H1 (cell line): Measurements from ENCODE around the gene KLHL41. TPM values are rescaled to one million over a fixed set of nuclear protein-coding genes. Genes with fewer than 3 reads are reported as not detected.

Experiments
- CTCF ChIA-PET: fragments of 300-600 bp; sonication (Branson Sonifier 250); formaldehyde crosslinking; loops from one replicate; lab custom pipeline; 2021; ENCODE audit not compliant: partially characterized antibody; lab: Charles Lee
- POLR2A ChIA-PET: fragments of 300-600 bp; sonication (Branson Sonifier 250); formaldehyde crosslinking; loops from one replicate; lab custom pipeline; 2021; ENCODE audit warnings: inconsistent platforms; ENCODE audit not compliant: partially characterized antibody; lab: Charles Lee
- DNase-seq, 2 experiments: peaks; one replicate each; pipeline versions ENCODE4 v3.0.0 to v3.0.0-alpha.2; 2010 to 2022; ENCODE audit warnings: low spot score in 2 of 2, low read depth in 1 of 2, mixed read lengths in 1 of 2
- FAIRE-seq: peaks from 2 replicates; lab custom pipeline; 2011; peaks lifted over from hg19 to GRCh38; lab: Jason Lieb, UNC
- H2AFZ ChIP-seq: 2 replicates; pipeline ENCODE4 v1.8.1; 2012; ENCODE audit warnings: low read length, inconsistent platforms
- H2AK5ac ChIP-seq: 2 replicates; pipeline ENCODE4 v1.6.1; 2013; ENCODE audit warnings: low read depth, low read length
- H2BK120ac ChIP-seq: replicated peaks from 2 replicates; pipeline ENCODE3; 2013; ENCODE audit warnings: low read depth, low read length, inconsistent platforms
- H2BK12ac ChIP-seq: 2 replicates; pipeline ENCODE4 v1.6.1; 2013; ENCODE audit warnings: low read depth, low read length
- H2BK15ac ChIP-seq: 2 replicates; pipeline ENCODE4 v1.6.1; 2013; ENCODE audit warnings: low read length
- H2BK20ac ChIP-seq: 2 replicates; pipeline ENCODE4 v1.6.1; 2013; ENCODE audit warnings: low read length
- H2BK5ac ChIP-seq: 2 replicates; pipeline ENCODE4 v1.6.1; 2013; ENCODE audit warnings: low read depth, low read length
- H3K14ac ChIP-seq: 2 replicates; pipeline ENCODE4 v1.6.1; 2013; ENCODE audit warnings: inconsistent platforms; ENCODE audit not compliant: insufficient read length
- H3K18ac ChIP-seq: 2 replicates; pipeline ENCODE4 v1.6.1; 2013; ENCODE audit warnings: low read length; ENCODE audit errors: extremely low read depth
- H3K23ac ChIP-seq: 2 replicates; pipeline ENCODE4 v1.6.1; 2013; ENCODE audit warnings: inconsistent platforms; ENCODE audit not compliant: insufficient read length
- H3K23me2 ChIP-seq: 2 replicates; pipeline ENCODE4 v1.6.1; 2013; ENCODE audit warnings: low read depth, low read length
- H3K27ac ChIP-seq: 2 replicates; pipeline ENCODE4 v1.6.1; 2011; ENCODE audit warnings: low read depth, low read length, inconsistent platforms
- H3K27me3 ChIP-seq, 4 experiments: replicated peaks in 1 of 4; 1 replicate in 1 of 4; 2 replicates in 3 of 4; pipeline versions ENCODE4 v1.6.1 to v1.8.1; 2011 to 2013; ENCODE audit warnings: low read length in 3 of 4, mild to moderate bottlenecking in 3 of 4, inconsistent platforms in 2 of 4, mixed read lengths in 2 of 4, moderate library complexity in 1 of 4; ENCODE audit not compliant: control insufficient read depth in 3 of 4, insufficient read depth in 3 of 4; ENCODE audit errors: extremely low read depth in 1 of 4
- H3K36me3 ChIP-seq, 4 experiments: 2 replicates each; pipeline versions ENCODE4 v1.6.1 to v1.8.1; 2011 to 2013; ENCODE audit warnings: mild to moderate bottlenecking in 4 of 4, low read length in 3 of 4, moderate library complexity in 2 of 4, control low read depth in 1 of 4, inconsistent platforms in 1 of 4; ENCODE audit not compliant: insufficient read depth in 4 of 4, control insufficient read depth in 2 of 4
- H3K4ac ChIP-seq: replicated peaks from 2 replicates; pipeline ENCODE3; 2013; ENCODE audit warnings: low read length, low read depth, mixed read lengths, inconsistent platforms; ENCODE audit not compliant: insufficient read length
- H3K4me1 ChIP-seq, 4 experiments: replicated peaks in 1 of 4; 1 replicate in 1 of 4; 2 replicates in 3 of 4; pipeline versions ENCODE4 v1.6.1 to v1.8.1; 2011 to 2013; ENCODE audit warnings: low read length in 3 of 4, inconsistent platforms in 2 of 4, mixed read lengths in 1 of 4; ENCODE audit not compliant: insufficient read depth in 4 of 4, control insufficient read depth in 3 of 4
- H3K4me2 ChIP-seq, 2 experiments: 2 replicates each; pipeline versions ENCODE4 v1.6.1 to v1.8.1; 2011 to 2013; ENCODE audit warnings: low read depth in 2 of 2, low read length in 2 of 2, control low read depth in 1 of 2, inconsistent platforms in 1 of 2, mild to moderate bottlenecking in 1 of 2; ENCODE audit not compliant: insufficient read depth in 1 of 2
- H3K4me3 ChIP-seq, 4 experiments: fragments of 200-600, 300-600 bp in 1 of 4; sonication (generic), shearing (Covaris generic), sonication (Bioruptor Twin) in 1 of 4; 2 replicates each; pipeline versions ENCODE4 v1.5.1 to v1.8.1; 2011 to 2016; ENCODE audit warnings: low read length in 4 of 4, low read depth in 3 of 4, control low read depth in 2 of 4, inconsistent platforms in 2 of 4, mild to moderate bottlenecking in 2 of 4, mixed read lengths in 1 of 4, moderate library complexity in 1 of 4; ENCODE audit not compliant: insufficient read depth in 2 of 4; ENCODE audit errors: extremely low read depth in 1 of 4
- H3K56ac ChIP-seq: replicated peaks from 2 replicates; pipeline ENCODE3; 2013; ENCODE audit warnings: low read depth, mild to moderate bottlenecking, mixed read lengths, low read length, inconsistent platforms; ENCODE audit not compliant: insufficient read length
- H3K79me1 ChIP-seq: 2 replicates; pipeline ENCODE4 v1.6.1; 2013; ENCODE audit warnings: low read depth, low read length, control low read depth
- H3K79me2 ChIP-seq, 2 experiments: 2 replicates each; pipeline versions ENCODE4 v1.6.1 to v1.8.1; 2012 to 2013; ENCODE audit warnings: low read length in 2 of 2, mild to moderate bottlenecking in 2 of 2, inconsistent platforms in 1 of 2; ENCODE audit not compliant: insufficient read depth in 2 of 2, control insufficient read depth in 1 of 2
- H3K9ac ChIP-seq, 4 experiments: replicated peaks in 1 of 4; 1 replicate in 1 of 4; 2 replicates in 3 of 4; pipeline versions ENCODE4 v1.6.1 to v1.8.1; 2011 to 2013; ENCODE audit warnings: low read depth in 3 of 4, low read length in 3 of 4, control low read depth in 2 of 4, mild to moderate bottlenecking in 2 of 4, moderate library complexity in 2 of 4, inconsistent platforms in 1 of 4; ENCODE audit errors: extremely low read depth in 1 of 4
- H3K9me3 ChIP-seq, 2 experiments: 2 replicates each; pipeline versions ENCODE4 v1.6.1 to v1.8.1; 2012 to 2013; ENCODE audit warnings: mild to moderate bottlenecking in 2 of 2, moderate library complexity in 2 of 2, control low read depth in 1 of 2, inconsistent platforms in 1 of 2, low read depth in 1 of 2, low read length in 1 of 2, mixed read lengths in 1 of 2; ENCODE audit not compliant: insufficient read depth in 2 of 2
- H4K20me1 ChIP-seq, 2 experiments: replicated peaks in 1 of 2; 2 replicates each; pipeline versions ENCODE3 to v1.8.1; 2011 to 2013; ENCODE audit warnings: inconsistent platforms in 2 of 2, low read length in 2 of 2, mild to moderate bottlenecking in 1 of 2; ENCODE audit not compliant: insufficient read depth in 2 of 2, control insufficient read depth in 1 of 2
- H4K5ac ChIP-seq: 2 replicates; pipeline ENCODE4 v1.6.1; 2013; ENCODE audit warnings: low read length, low read depth, mixed read lengths, inconsistent platforms; ENCODE audit not compliant: insufficient read length
- H4K8ac ChIP-seq: 2 replicates; pipeline ENCODE4 v1.8.0; 2013; ENCODE audit warnings: mild to moderate bottlenecking, moderate library complexity, low read length, inconsistent platforms; ENCODE audit not compliant: insufficient read depth; ENCODE audit errors: extremely low read depth
- H4K91ac ChIP-seq: replicated peaks from 2 replicates; pipeline ENCODE3; 2013; ENCODE audit warnings: low read length, mixed read lengths, inconsistent platforms; ENCODE audit not compliant: insufficient read length
- CHD1 ChIP-seq: IDR thresholded peaks from 2 replicates; pipeline ENCODE4 v1.6.1; 2012; ENCODE audit warnings: low read depth, low read length, improper control_type of control experiment
- CREB1 ChIP-seq: IDR thresholded peaks from 2 replicates; pipeline ENCODE4 v1.6.1; 2012; ENCODE audit warnings: inconsistent platforms
- JUND ChIP-seq: IDR thresholded peaks from 2 replicates; pipeline ENCODE4 v1.6.1; 2011; ENCODE audit warnings: mild to moderate bottlenecking, improper control_type of control experiment, low read length
- MAFK ChIP-seq: IDR thresholded peaks from 2 replicates; pipeline ENCODE4 v1.6.1; 2012; ENCODE audit warnings: low read depth, mild to moderate bottlenecking, improper control_type of control experiment, low read length
- POLR2AphosphoS5 ChIP-seq: IDR thresholded peaks from 2 replicates; pipeline ENCODE4 v1.6.1; 2011; ENCODE audit warnings: low read depth, low read length
- RNF2 ChIP-seq: fragments of 200-900, 300-1000 bp; sonication (generic); IDR thresholded peaks from 2 replicates; pipeline ENCODE4 v1.7.1; 2016; ENCODE audit warnings: borderline replicate concordance, low read depth, mild to moderate bottlenecking, antibody characterized with exemption, low read length; ENCODE audit not compliant: poor library complexity, severe bottlenecking; ENCODE audit errors: missing control alignments
- SIN3A ChIP-seq, 2 experiments: IDR thresholded peaks in 1 of 2; conservative IDR thresholded peaks in 1 of 2; 2 replicates each; pipeline ENCODE4 v1.6.1; 2011 to 2012; ENCODE audit warnings: low read length in 2 of 2, improper control_type of control experiment in 1 of 2, low read depth in 1 of 2, mild to moderate bottlenecking in 1 of 2
- SRF ChIP-seq: IDR thresholded peaks from 2 replicates; pipeline ENCODE4 v1.6.1; 2011; ENCODE audit warnings: mild to moderate bottlenecking, low read depth, low read length, moderate library complexity
- YY1 ChIP-seq: IDR thresholded peaks from 2 replicates; pipeline ENCODE4 v1.6.1; 2011; ENCODE audit warnings: low read depth, mild to moderate bottlenecking, low read length
- WGBS, 2 experiments: shearing (Covaris generic) in 1 of 2; methylation state at CpG; one replicate each; pipeline versions ENCODE4 v1.1.6 to v1.1.7; 2013 to 2015; ENCODE audit warnings: low lambda C conversion rate in 2 of 2, mixed read lengths in 2 of 2, inconsistent platforms in 1 of 2, low coverage in 1 of 2, missing lambda C conversion rate in 1 of 2; ENCODE audit not compliant: insufficient replicate concordance in 2 of 2, insufficient coverage in 1 of 2, insufficient read length in 1 of 2; ENCODE audit errors: extremely low coverage in 1 of 2, missing lambda C conversion rate in 1 of 2; 5-methylcytosine and 5-hydroxymethylcytosine counted together
- long read RNA-seq, 2 experiments: library from RNA in 1 of 2; library from capped mRNA in 1 of 2; stranded (forward); transcript quantifications; one replicate each; pipeline ENCODE4 v2.0.0, GENCODE V29; 2021; ENCODE audit warnings: inconsistent platforms in 1 of 2
- polyA minus RNA-seq, 3 experiments: library from RNA; depleted of rRNA, polyadenylated mRNA; stranded (reverse); fragments of >200 nt; gene quantifications; 1 replicate in 2 of 3; 2 replicates in 1 of 3; pipeline ENCODE4 v1.2.3, GENCODE V29; 2011
- polyA plus RNA-seq, 7 experiments: library from polyadenylated mRNA; depleted of rRNA in 3 of 7; stranded (reverse) in 5 of 7; unstranded in 2 of 7; fragments of >200 nt in 5 of 7; fragments of 200-250 nt in 2 of 7; gene quantifications; 1 replicate in 5 of 7; 2 replicates in 1 of 7; 4 replicates in 1 of 7; pipeline versions ENCODE4 v1.2.1 to v1.2.3, GENCODE V29; 2011 to 2013; ENCODE audit warnings: missing spikeins in 2 of 7, mixed read lengths in 2 of 7
- total RNA-seq: library from RNA; stranded (reverse); fragmentation: NEBNext Ultra II Directional; extraction: Animal tissue kit (Norgen Biotek cat#: 25700); gene quantifications from 2 replicates; pipeline ENCODE4 v1.2.1, GENCODE V29; 2021
- TF ChIP-seq, protein P1 (sequence below): IDR thresholded peaks from 2 replicates; pipeline ENCODE4 v1.6.1; 2012; ENCODE audit warnings: inconsistent platforms

KLHL41 gene
- total RNA-seq (not detected in 2 replicates), polyA plus RNA-seq (2011; rRNA removed) (not detected in 2 replicates), polyA minus RNA-seq (2011; rRNA and poly(A)+ RNA removed) (not detected in 2 replicates)
- polyA plus RNA-seq (2011; cell fraction: cytosol; rRNA removed) = not detected
- not detected for polyA plus RNA-seq (2011; cell fraction: nucleus; rRNA removed)
- polyA plus RNA-seq (2012, experiment 1 of 2) = not detected in 4 replicates
- not detected for polyA plus RNA-seq (2012, experiment 2 of 2)
- not detected for polyA plus RNA-seq (2013, experiment 1 of 2)
- not detected for polyA plus RNA-seq (2013, experiment 2 of 2)
- polyA minus RNA-seq (2011; cell fraction: cytosol; rRNA and poly(A)+ RNA removed) = not detected
- not detected for polyA minus RNA-seq (2011; cell fraction: nucleus; rRNA and poly(A)+ RNA removed)
- long read RNA-seq, experiment 1 = 0 reads
- long read RNA-seq, experiment 2 = 0 reads

GRCh38 chr2:169509298-169509885, at the start of gene KLHL41:
Gene KLHL41, plus strand, starts transcription at chr2:169509702. Its CDS starts 77 bp downstream, at chr2:169509779.
- DNase-seq (no peak), FAIRE-seq (no peak)
- Histone ChIP-seq H2BK5ac (no peak within 1 kb of the TSS), H2BK15ac (no peak within 1 kb of the TSS), H3K14ac (no peak within 1 kb of the TSS), H2AFZ (peak within 1 kb of the TSS; percentile 54; the same call in 1 of the 2 replicates), H3K4me1 (peaks cover 0 to 2% (median 0%) of the 10 kb centered on the region in 4 experiments; a peak in 2 of 7 replicates), H3K79me2 (no peaks in the 10 kb centered on the region), H3K23me2 (no peaks in the 10 kb centered on the region), H2BK12ac (no peak within 1 kb of the TSS), H2BK120ac (no peak within 1 kb of the TSS), H3K27ac (no peak within 1 kb of the TSS), H3K23ac (no peak within 1 kb of the TSS), H4K5ac (no peak within 1 kb of the TSS), H3K9ac (no peak within 1 kb of the TSS), H3K79me1 (no peaks in the 10 kb centered on the region), H3K4me2 (no peak within 1 kb of the TSS), H3K9me3 (peaks cover 0 to 12% of the 10 kb centered on the region in 2 experiments; a peak in 1 of 4 replicates), H2AK5ac (no peak within 1 kb of the TSS), H3K56ac (no peak within 1 kb of the TSS), H4K91ac (no peak within 1 kb of the TSS), H2BK20ac (no peak within 1 kb of the TSS), H3K4ac (no peak within 1 kb of the TSS), H3K18ac (no peak within 1 kb of the TSS), H3K27me3 (no peaks in the 10 kb centered on the region), H3K36me3 (no peaks in the 10 kb centered on the region; a peak in 1 of 8 replicates), H4K8ac (no peak within 1 kb of the TSS), H3K4me3 (no peak within 1 kb of the TSS), H4K20me1 (no peaks in the 10 kb centered on the region)
- POLR2A ChIA-PET = no interaction called here
- 77% methylated on average over 4 of the region's 4 CpGs; no CpG with 5 or more reads in 1 of the 2 experiments for WGBS, 2 experiments
- CTCF ChIA-PET = interaction anchor here (1.1 kb wide), 1 partner anchor 11 kb away, joined by 3 read pairs; no protein-coding TSS in a partner anchor
- TF ChIP-seq SRF (no peak), POLR2AphosphoS5 (no peak), MAFK (no peak), SIN3A (conservative IDR thresholded peaks at IDR 0.05 in 1 of 2, IDR thresholded peaks at IDR 0.05 in 1 of 2; ENCODE audit: low read depth in 1 of 2, low read length in 2 of 2) (no peak), RNF2 (no peak), YY1 (no peak), CHD1 (no peak), JUND (no peak), CREB1 (no peak)
- TF ChIP-seq, protein P1, sequence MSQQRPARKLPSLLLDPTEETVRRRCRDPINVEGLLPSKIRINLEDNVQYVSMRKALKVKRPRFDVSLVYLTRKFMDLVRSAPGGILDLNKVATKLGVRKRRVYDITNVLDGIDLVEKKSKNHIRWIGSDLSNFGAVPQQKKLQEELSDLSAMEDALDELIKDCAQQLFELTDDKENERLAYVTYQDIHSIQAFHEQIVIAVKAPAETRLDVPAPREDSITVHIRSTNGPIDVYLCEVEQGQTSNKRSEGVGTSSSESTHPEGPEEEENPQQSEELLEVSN = no peak
